Measurements from ENCODE around the gene ARRDC2.
A peak's percentile ranks its signal among the peaks of the same experiment; 100 is the strongest.
"Not testable (repeated sequence)": the region's sequence is repeated elsewhere in the genome, so short reads cannot be mapped to it uniquely, and the experiment has no call there.

Gene ARRDC2

DNA sequence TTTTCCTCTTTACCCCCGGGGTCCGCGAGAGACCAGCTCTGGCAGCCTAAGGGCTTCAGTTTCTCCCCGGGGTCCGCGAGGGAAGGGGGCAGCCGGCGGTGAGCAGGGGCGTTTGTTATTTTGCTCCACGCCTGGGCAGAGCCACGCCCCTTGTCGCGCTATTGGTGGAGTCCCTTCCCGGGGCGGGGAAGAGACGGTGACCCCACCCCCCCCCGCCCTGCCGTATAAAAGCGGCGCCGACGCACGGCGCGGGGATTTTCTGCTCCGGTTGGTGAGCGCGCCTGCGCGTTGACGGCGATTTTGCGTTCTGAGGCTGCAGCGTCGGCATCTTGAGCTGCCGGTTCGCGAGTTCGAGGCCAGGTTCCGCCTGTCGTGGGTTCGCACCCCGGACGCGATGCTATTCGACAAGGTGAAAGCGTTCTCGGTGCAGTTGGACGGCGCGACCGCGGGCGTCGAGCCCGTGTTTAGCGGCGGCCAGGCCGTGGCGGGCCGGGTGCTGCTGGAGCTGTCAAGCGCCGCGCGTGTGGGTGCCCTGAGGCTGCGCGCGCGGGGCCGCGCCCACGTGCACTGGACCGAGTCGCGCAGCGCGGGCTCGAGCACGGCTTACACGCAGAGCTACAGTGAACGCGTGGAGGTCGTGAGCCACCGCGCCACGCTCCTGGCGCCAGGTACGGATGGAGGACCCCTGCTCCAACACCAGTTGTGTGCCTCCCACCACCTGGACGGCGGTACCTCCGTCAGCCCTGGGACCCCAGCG is at the start of gene ARRDC2:
Gene ARRDC2 (plus strand): TSS at position 254 of the 757 bp plus-strand sequence. CDS start 141 bp downstream, at position 395.
- peak; percentile 92 to 93 for DNase-seq

DNA sequence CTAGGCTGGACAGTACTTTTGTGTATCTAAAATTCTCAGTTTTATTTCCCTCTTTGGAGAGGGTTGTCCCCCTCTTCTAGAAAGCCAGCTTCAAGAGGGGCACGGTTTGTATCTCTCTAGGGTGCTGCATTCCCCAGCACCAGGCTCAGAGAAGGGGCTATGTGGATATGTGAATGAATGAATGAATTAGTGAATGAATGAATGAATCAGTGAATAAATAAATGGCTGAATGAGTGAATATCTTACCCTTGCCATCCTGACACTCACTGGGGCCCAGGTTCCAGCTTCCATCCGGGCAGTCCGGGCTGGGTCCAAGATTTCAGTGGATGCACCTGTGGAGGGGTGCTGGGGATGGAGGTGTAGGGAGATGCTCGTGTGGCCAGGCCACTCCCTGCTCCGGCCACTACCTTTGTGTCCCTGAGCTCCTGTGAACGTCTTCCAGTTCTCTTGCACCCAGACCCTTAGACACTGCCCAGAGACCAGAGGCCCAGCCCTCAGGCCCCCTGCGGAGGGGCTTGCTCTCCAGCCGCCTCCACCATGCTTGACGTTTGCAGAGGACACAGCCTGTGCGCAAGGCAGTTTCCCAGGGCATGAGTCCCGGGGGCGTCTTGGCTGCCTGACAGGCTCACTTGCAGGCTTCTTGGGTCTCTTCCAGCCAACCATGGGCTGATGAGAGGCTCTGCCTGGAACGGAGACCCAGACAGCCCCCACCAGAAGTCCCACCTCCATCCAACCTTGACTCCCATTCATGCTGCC is 43.9 kb upstream of the ARRDC2 start:
- DNase-seq, result no peak

GRCh38 chr19:17965370-17966128 is 42.4 kb upstream of the ARRDC2 start:
- DNase-seq, result no peak

- DNase-seq, result no peak
Observed at GRCh38 chr19:17966129-17966483, 41.9 kb upstream of the ARRDC2 start.

GRCh38 chr19:17966550-17967256 is 41.3 kb upstream of the ARRDC2 start, which contains the start of gene KCNN1:
KCNN1 (plus strand) TSS chr19:17967107; CDS start chr19:17973889, 6,782 bp downstream.
- no peak for DNase-seq

DNA sequence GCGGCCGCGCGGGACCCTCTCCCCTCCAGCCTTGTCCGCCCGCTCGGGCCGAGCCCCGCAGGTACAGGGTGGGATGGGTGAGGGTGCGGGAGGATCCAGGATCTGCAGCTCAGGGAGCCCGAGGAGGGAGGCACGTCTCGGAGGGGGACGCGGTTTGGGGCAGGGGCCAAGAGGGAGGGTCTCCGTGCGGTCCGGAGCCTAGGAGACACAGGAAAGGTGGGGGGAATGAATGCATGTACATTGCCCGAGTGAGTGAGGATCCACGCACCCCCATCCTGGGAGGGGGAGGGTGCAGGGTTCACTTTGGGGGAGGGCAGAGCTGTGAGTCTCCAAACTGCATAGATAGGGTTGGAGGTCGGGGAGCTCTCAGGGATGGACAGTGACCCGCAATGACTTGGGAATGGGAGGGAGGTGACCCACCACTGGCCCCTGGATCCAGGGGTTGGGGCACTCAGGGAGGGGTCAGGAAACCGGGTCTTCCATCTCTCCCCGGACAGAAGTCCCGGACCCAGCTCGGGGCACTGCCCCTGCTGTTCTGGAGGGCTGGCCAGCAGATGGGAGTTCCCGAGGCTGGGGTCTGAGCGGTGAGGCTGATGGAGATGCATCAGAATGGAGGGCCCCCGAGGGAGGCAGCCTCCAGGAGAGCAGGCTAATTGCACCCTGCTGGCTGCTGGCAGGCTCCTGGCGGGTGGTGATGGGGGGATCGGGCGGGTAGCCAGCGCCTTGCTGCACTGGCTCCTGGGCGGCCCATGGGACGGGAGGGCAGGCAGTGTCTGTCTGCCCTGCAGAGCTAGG is 40.5 kb upstream of the ARRDC2 start:
- no peak for DNase-seq

DNA sequence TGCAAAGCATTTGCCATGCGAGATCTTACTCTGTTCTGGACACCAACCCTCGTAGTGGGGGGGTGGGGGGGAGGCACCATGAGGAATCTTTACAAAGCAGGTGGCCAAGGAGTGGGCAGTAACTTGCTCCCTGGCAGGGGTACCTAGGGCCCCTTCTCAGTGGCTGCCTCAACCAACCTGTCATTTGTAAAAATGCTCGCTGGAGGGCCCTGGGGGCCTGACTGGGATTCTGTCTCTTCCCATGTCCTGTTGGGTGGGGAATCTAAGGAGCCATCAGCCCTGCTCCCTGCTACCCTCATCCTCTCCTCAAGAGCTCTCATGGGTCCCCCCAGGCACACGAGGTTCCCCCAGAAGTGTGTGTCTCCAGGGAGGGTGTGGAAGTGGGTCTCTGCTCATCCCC is 39.6 kb upstream of the ARRDC2 start:
- no peak for DNase-seq

- DNase-seq, result no peak
Observed at GRCh38 chr19:17969096-17969792, 38.7 kb upstream of the ARRDC2 start.

DNA sequence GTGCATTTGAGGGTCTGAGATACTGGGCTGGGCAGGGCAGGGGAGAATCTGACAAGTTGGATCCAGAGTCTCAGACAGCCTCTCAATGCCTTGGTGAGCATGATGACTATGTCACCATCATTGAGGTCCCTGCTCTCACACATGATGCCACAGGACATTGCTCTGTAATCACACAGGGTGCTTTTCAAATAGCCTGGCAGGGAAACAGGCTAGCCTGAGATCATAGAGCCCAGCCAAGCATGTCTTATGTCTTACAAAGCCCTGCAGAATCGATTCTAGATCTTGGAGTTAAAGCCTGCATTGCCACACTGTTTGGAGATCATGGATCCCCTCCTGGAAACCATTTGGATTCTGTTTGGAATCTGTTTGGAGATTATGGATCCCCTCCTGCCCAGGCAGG is 35.7 kb upstream of the ARRDC2 start:
- DNase-seq, result no peak

- no peak for DNase-seq
Observed at GRCh38 chr19:17973759-17974158, 34.2 kb upstream of the ARRDC2 start.

DNA sequence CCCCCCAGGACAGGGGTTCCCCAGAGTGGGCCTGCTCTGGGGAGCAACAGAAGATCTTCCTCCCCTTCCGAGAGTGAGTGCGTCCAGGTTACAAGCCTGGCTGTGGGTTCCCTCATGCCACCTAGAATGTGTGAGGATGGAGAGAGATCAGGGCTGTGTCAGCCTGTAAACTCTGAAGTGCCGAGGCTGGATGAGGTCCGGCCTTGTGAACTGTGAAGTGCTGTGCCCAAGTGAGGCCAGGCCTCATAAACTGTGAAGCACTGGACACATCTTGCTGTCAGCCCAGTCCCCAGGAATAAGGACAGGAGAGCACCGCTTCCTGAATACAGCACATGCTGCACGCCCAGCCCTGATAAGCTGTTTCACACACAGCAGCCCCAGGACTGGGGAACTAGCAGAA is 33.4 kb upstream of the ARRDC2 start:
- DNase-seq, result no peak

DNA sequence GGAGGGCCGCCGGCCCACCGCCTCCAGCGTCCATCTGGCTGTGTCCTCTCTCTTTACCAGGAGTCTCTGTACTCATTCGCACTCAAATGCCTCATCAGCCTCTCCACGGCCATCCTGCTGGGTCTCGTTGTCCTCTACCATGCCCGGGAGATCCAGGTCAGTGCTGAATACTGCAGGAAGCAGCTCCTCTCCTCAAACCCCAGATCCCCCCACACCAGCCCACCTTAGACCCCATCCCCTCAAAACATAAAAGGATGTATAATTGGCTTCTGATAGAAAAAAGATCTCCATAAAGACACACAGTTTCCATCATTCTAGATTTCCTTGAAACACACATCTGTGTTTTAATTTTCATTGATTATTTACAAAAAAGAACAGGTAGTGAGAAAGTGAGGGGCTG is 32.9 kb upstream of the ARRDC2 start:
- no peak for DNase-seq

DNA sequence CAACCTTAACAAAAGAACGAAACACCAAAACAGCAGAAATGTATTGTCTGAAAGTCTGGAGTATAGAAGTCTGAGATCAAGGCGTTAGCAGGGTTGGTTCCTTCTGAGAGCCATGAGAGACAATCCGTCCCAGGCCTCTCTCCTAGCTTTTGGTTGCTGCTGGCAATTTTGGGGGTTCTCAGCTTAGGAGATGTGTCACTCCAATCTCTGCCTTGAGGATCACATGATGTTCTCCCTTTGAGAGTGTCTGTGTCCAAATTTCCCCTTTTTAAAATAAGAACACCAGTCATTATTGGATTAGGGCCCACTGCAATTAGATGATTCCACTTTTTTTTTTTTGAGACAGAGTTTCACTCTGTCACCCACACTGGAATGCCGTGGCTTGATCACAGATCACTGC is 30.9 kb upstream of the ARRDC2 start:
- no peak for DNase-seq

DNA sequence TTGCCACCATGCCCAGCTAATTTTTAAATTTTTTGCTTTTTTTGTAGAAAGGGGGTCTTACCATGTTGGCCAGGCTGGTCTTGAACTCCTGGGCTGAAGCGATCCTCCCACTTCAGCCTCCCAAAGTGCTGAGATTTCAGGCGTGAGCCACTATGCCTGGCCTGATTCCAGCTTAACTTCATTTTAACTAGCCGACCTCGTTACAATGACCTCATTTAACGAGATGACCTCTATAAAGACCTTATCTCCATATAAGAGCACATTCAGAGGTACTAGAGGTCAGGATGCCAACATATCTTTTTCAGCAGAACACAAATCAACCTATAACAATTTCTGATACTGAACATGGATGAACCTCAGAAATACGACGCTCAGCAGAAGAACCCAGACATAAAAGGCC is 30.5 kb upstream of the ARRDC2 start:
- DNase-seq, result no peak

DNA sequence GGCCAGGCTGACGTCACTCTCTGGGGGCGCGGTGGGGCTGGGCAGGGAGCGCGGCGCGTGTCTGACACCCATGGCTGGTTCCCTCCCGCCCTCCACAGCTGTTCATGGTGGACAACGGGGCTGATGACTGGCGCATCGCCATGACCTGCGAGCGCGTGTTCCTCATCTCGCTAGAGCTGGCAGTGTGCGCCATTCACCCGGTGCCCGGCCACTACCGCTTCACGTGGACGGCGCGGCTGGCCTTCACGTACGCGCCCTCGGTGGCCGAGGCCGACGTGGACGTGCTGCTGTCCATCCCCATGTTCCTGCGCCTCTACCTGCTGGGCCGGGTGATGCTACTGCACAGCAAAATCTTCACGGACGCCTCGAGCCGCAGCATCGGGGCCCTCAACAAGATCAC is 26.4 kb upstream of the ARRDC2 start:
- DNase-seq, result no peak

- DNase-seq, result no peak
Observed at GRCh38 chr19:17982430-17982829, 25.5 kb upstream of the ARRDC2 start.

DNA sequence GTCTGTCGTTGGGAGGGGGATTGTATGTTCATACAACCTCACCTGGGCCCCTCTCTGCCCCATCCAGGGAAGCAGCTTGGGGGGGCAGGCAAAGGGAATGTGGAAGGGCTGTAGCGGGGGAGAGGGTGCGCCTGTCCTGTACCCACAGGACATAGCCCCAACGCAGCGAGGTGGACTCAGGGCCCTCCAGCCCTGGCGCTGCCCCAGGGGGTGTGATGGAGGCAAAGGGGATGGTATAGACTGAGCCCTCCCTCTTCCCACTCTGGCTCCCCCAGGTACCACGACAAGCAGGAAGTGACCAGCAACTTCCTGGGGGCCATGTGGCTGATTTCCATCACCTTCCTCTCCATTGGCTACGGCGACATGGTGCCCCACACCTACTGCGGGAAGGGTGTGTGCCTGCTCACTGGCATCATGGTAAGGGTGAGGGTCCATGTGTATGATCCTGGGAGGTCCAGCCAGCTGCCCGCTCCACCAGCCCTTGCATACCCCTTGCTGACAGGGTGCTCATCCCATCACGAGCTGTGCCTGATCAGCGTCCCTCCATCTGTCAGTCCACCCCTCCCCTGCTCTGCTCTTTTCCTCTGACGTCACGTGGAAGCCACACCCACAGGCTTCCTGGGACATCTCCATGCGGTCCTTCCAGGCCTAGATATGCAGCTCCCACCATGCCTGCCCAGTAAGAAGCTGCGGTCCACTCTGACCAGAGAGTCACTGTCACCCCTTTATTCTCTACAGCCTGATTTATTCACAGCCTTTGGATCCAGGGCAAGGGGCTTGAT is 22.7 kb upstream of the ARRDC2 start:
- no peak for DNase-seq

GRCh38 chr19:17986569-17986968 is 21.4 kb upstream of the ARRDC2 start:
- DNase-seq, result not testable (repeated sequence)

DNA sequence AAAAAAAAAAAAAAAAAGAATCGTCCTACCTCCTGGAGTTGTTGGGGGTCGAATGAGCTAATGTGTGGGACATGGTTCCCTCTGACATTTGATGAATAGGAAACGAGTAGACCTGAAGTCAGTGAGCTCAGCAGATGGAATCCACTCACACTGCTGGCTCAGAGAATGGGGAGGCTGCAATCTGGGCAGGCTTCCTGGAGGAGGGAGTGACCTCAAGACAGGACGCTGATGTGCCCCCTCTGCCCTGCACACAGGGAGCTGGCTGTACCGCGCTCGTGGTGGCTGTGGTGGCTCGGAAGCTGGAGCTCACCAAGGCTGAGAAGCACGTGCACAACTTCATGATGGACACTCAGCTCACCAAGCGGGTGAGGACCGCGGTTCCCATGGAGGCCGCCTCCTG is 19.8 kb upstream of the ARRDC2 start:
- no peak for DNase-seq

- DNase-seq, result no peak
Observed at GRCh38 chr19:17989425-17990094, 18.4 kb upstream of the ARRDC2 start.
